ENCODE data around the gene PRUNE2. TPM values are rescaled to one million over a fixed set of nuclear protein-coding genes. Genes with fewer than 3 reads are reported as not detected.

PRUNE2 gene
- total and polyA plus RNA-seq, 9 of the 15 experiments (the other 6 are each of a cell fraction or from before 2014, with no cell fraction given), result 0.05 to 0.45 (median 0.18) TPM; not detected in 1

DNA sequence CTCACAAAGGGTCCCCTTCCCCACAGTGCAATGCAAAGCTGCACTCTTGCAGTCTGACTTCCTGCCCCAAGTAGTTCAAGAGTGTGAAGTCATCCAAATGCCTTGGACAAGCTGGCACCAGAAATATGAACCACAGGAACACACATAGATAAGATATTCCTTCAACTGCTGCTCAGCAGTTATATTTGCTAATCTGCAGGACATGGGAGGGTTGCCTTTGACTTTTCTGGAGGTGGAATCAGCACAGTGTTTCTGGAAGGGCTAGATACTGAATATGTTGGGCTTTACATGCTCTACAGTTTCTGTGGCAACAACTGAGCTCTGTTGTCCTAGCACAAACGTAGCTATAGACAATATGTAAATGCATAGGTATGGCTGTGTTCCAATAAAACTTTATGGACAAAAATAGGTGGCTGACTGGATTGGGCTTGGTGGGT, 238.4 kb downstream of the PRUNE2 start (continued):
- no peak for TF ChIP-seq BRD4 (IDR thresholded peaks at IDR 0.05)
- TF ChIP-seq ESRRA (IDR thresholded peaks at IDR 0.05; ENCODE audit: borderline replicate concordance, low read depth), result no peak
- TF ChIP-seq JUN (IDR thresholded peaks at IDR 0.05; ENCODE audit: borderline replicate concordance, low read depth, low read length), result no peak
- no peak for TF ChIP-seq JUN (CRISPR knock-in tag; IDR thresholded peaks at IDR 0.05; ENCODE audit: borderline replicate concordance)
- TF ChIP-seq USF2 (CRISPR knock-in tag; IDR thresholded peaks at IDR 0.05), result no peak
- no peak for TF ChIP-seq ZNF174 (CRISPR knock-in tag; IDR thresholded peaks at IDR 0.05)
- peak; percentile 23 for TF ChIP-seq NFIC (IDR thresholded peaks at IDR 0.05)
- no peak for TF ChIP-seq RUNX1 (IDR thresholded peaks at IDR 0.05; ENCODE audit: low read depth)
- no peak for TF ChIP-seq STAT6 (CRISPR knock-in tag; IDR thresholded peaks at IDR 0.05)
- TF ChIP-seq ZBTB11 (CRISPR knock-in tag; IDR thresholded peaks at IDR 0.05), result peak in 1 of 3 experiments; percentile 21; a peak in 1 of 6 replicates
- TF ChIP-seq, protein P1, sequence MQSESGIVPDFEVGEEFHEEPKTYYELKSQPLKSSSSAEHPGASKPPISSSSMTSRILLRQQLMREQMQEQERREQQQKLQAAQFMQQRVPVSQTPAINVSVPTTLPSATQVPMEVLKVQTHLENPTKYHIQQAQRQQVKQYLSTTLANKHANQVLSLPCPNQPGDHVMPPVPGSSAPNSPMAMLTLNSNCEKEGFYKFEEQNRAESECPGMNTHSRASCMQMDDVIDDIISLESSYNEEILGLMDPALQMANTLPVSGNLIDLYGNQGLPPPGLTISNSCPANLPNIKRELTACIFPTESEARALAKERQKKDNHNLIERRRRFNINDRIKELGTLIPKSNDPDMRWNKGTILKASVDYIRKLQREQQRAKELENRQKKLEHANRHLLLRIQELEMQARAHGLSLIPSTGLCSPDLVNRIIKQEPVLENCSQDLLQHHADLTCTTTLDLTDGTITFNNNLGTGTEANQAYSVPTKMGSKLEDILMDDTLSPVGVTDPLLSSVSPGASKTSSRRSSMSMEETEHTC (IDR thresholded peaks at IDR 0.05), result no peak
- TF ChIP-seq ATF3 (IDR thresholded peaks at IDR 0.05), result no peak
- no peak for TF ChIP-seq ATF3 (CRISPR knock-in tag; conservative IDR thresholded peaks at IDR 0.05)
- TF ChIP-seq DDX20 (tag; IDR thresholded peaks at IDR 0.05; ENCODE audit: low read depth), result no peak
- no peak for TF ChIP-seq BCLAF1 (IDR thresholded peaks at IDR 0.05; ENCODE audit: borderline replicate concordance in 1 of 2, control insufficient read depth in 1 of 2, low read depth in 2 of 2, low read length in 1 of 2)

Data from K562 (cell line).